Measurements from ENCODE around the gene HOXC6.

HOXC6 gene

DNA sequence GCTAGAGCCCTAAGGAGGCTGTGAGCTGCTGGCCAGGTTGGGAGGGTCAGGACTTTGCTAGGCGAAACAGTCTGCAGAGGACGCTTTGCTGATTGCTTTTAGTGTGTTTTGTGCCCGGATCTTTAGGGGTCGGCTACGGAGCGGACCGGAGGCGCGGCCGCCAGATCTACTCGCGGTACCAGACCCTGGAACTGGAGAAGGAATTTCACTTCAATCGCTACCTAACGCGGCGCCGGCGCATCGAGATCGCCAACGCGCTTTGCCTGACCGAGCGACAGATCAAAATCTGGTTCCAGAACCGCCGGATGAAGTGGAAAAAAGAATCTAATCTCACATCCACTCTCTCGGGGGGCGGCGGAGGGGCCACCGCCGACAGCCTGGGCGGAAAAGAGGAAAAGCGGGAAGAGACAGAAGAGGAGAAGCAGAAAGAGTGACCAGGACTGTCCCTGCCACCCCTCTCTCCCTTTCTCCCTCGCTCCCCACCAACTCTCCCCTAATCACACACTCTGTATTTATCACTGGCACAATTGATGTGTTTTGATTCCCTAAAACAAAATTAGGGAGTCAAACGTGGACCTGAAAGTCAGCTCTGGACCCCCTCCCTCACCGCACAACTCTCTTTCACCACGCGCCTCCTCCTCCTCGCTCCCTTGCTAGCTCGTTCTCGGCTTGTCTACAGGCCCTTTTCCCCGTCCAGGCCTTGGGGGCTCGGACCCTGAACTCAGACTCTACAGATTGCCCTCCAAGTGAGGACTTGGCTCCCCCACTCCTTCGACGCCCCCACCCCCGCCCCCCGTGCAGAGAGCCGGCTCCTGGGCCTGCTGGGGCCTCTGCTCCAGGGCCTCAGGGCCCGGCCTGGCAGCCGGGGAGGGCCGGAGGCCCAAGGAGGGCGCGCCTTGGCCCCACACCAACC lies 1.5 kb downstream of the HOXC6 start:
- DNase-seq (ENCODE audit: low spot score), result no peak

DNA sequence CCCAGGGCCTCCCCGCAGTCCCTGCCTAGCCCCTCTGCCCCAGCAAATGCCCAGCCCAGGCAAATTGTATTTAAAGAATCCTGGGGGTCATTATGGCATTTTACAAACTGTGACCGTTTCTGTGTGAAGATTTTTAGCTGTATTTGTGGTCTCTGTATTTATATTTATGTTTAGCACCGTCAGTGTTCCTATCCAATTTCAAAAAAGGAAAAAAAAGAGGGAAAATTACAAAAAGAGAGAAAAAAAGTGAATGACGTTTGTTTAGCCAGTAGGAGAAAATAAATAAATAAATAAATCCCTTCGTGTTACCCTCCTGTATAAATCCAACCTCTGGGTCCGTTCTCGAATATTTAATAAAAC lies 2.2 kb downstream of the HOXC6 start:
- DNase-seq (ENCODE audit: low spot score), result no peak

DNA sequence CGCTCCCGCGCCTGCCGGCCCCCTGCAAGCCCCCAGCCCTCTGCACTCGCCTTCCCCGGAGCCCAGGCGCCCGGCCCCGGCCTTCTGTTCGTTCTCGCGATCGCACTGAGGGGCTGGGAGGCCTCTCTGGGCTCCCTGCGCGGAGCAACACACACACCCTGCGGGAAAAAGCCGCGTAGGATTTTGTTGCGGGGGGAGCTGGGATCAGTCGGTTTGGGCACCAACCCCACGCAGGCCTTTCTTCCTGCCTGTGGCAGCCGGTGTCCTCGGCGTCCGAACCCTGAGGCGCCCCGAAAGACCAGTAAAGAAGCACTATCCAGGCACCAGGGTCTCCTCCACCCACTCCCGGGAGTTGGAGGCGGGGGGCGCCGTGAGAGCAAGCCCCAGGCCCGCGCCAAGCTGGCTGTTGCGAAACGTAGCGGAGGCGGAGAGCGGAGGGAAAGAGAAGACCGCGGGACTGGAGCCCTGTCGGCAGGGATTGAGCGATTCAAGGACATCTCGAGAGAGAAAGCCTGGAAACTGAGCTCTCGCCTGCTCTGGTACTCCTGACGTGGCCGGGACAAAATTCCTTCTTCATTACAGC lies 2.7 kb downstream of the HOXC6 start:
- no peak for DNase-seq (ENCODE audit: low spot score)

DNA sequence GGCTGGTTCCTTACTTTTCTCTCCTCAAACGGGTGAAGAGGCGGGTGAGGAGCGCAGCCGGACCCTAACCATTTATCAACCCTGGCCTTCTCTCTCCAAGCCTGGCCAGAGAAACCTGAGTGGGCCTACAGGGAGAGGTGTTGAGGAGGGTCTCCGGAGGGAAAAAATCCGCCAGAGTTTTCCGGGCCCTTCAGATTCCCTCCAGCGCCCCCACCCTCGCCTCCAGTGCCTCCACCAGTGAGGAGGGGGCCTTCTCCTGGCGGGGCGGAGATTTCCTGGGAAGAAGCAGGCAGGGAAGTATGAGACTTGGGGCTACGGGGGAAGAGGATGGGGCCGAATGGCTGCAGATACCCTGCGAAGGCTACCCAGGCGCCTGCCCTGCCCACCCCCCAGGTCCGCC lies 3.2 kb downstream of the HOXC6 start:
- no peak for DNase-seq (ENCODE audit: low spot score)

DNA sequence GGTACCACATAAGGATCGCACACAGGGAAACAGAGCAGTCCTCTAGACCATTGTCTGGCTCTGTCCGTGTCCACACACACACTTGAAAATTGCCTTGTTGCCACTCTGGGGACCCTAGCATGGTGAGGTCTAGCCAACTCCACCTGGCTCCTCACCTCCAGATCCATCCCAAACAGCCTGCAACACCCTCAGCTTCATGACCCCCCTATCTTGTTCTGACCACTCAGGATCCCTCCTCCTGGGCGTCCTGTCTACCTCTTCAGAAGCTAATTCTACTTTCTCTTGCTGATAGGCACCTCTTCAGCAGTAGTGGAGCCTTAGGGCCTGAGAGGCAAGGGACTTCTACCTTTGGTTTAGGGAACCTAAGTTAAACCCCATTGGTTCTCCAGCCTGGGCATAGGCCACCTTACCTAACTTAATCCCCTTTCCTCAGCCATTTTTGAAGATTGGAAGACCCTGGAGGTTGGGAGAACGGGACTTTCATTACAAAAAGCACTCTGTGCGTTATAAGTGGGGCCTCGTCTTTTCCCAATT lies 3.9 kb downstream of the HOXC6 start:
- DNase-seq (ENCODE audit: low spot score), result no peak

DNA sequence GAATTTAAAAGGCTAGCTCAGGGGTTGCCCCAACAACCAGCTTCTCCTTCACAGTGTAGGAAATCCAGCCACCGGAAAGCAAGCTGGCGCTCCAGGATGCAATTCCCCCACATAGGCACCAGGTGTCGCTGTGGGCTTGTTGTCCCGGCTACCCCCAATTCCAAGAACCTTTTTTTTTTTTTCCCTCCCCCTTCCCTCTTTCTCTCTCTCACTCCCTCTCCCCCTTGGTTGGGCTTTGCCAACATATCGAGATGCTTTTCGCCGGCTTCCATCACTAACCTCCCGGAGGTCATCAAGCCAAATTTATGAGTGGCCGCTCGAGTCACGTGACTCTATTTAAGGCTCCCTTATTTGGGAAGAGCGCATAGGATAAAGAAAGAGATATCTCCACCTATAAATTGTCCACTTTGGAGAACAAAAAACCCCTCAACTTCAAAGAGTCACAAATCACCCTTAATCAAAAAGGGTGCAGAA lies 4.4 kb downstream of the HOXC6 start, which contains the start of gene HOXC5:
Gene HOXC5, plus strand, starts transcription at position 424 of the 474 bp plus-strand sequence. CDS start 73 bp downstream, outside the sequence.
- peak; percentile 85 for DNase-seq (ENCODE audit: low spot score)

DNA sequence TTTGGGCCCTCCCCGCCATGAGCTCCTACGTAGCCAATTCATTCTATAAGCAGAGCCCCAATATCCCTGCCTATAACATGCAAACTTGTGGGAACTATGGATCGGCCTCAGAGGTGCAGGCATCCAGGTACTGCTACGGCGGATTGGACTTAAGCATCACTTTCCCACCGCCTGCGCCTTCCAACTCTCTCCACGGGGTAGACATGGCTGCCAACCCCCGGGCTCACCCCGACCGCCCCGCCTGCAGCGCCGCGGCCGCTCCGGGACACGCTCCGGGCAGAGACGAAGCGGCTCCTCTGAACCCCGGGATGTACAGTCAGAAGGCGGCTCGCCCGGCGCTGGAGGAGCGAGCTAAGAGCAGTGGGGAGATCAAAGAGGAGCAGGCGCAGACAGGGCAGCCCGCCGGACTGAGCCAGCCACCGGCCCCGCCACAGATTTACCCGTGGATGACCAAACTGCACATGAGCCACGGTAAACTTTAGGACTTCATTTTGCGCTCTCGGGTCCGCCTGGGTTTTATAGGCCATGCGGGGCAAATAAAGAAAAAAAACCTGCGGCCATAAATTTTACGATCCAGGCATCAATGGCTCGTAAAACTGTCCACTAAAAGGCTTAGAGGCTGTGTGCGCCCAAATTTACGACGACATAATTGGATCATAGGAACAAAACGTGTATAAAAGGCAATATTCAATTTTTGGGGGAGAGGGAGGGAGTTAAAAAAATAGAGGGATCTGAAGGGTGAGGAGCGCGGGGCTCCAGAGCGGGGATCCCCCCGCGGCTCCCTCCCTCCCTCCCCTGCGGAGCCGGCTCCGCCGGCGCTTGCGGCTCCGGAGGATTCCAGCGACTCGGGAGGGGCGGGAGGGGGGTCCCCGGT lies 5.1 kb downstream of the HOXC6 start:
- DNase-seq (ENCODE audit: low spot score), result no peak

DNA sequence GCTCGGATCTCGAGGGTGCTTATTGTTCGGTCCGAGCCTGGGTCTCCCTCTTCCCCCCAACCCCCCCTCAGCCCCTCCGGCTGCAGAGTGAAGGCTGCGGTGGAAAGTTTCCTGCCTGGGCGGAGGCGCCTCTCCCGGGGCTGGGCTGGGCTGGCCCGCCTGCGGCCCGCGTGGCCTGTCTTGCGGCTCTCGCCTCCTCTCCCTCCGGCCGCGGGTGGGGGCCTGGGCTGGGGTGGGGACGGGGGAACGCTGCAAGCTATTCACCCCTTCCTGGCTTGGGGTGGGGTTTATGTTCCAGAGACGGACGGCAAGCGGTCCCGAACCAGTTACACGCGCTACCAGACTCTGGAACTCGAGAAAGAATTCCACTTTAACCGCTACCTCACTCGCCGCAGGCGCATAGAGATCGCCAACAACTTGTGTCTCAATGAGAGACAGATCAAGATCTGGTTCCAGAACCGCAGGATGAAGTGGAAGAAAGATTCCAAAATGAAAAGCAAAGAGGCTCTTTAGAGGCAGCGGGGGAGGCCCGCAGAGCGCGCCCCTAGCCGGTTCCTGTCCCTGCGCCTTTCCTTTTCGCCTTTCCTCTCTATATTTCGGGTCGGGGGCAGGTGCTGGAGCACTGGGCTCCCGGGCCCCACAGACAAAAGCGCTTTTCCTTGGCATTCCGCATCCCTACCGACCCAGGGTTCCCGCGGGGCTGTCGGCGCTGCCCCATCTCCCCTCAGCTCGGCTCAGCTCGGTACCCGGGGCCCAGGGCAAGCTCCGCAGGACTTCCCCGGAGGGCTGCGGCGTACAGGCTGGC lies 5.9 kb downstream of the HOXC6 start:
- no peak for DNase-seq (ENCODE audit: low spot score)

DNA sequence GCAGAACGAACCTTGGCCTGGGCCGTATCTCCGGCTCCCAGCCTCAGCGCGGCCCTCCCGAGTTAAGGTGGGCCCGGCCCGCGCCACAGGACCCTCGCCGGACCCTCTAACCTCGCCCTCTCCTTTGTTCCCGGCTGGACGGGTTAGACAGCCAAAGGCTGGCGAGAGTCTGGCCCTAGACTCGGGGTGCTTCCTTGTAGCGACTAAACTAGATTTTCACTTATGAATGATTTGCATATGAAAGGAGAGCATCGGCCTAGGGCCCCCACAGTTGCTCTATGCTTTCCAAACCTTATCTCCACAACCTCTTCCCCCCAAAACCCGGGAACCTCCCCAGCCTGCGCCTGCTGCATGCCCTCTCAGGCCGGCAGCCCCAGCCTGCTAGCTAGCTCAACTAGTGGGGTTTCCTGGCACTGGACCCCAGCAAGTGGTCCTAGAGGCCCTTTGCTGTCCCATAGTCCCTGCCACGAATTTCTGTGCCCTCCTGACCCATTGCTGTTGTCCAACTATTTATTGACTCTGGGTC lies 6.6 kb downstream of the HOXC6 start:
- no peak for DNase-seq (ENCODE audit: low spot score)

DNA sequence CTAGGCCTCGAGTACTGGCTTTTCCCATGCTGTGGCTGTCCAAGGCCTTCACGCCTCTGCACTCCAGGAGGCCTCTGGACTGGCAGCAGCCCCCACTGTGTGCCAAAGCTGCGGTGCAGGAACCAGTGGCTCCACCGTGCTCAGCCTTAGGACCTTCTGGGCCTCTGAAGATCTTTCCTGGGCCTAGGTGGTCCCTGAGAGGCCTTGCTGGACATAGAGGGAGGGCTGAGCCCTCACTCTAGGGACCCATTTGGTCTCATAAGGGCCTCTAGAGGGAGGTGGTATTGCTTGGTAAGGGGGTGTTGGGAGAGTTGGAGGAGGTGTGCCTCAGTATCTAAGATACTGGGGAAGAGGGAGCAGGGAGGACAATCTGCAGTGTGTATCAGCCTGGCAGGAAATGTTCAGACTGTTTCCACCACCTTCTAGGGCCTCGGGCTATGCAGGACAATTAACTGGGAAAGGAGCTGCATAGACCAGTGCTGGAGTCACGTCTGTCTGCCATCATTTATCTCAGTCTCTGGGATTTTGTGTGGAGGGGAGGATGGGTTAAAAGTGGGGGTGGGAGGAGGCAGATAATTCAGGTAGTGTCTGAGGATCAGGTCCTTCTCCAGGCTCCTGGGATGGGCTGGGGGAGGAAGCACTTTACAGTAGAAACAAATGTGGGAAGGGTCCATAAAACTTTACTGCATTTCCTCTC lies 7.5 kb downstream of the HOXC6 start:
- DNase-seq (ENCODE audit: low spot score), result no peak

DNA sequence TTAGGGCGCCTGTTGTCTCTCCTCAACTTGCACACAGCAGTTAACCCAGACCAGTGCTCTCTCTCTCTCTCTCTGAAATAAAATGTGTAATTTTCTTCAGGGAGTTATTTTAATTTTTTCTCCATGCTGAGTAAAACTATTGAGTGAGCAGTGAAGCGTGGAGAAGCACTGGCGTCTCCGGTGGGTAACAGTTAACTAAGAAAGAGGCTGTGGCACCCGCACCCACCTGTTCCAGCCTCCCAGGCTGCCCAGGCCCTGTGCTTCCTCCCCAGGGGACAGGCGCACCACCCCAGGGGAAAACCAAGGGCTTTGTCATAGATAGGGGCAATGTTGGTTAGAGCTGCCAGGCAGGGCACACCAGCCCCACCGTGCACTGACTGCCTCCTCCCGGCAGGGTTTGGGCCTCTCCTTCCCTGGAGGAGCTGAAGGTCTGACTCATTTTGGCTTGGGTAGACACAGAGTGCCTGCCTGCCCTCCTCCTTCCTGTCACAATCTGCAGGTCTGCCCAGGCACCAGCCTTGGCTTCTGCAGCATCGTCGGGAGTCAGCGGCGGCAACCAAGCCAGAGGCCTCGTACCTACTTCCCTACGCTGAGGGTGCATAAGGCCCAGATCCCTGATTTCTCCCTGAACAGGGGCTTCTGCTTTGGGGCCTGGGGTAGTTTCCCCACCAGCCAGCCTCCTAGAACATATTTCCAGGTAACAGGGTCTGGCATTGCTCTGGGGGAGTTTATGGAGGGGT lies 8.6 kb downstream of the HOXC6 start:
- DNase-seq (ENCODE audit: low spot score), result no peak

DNA sequence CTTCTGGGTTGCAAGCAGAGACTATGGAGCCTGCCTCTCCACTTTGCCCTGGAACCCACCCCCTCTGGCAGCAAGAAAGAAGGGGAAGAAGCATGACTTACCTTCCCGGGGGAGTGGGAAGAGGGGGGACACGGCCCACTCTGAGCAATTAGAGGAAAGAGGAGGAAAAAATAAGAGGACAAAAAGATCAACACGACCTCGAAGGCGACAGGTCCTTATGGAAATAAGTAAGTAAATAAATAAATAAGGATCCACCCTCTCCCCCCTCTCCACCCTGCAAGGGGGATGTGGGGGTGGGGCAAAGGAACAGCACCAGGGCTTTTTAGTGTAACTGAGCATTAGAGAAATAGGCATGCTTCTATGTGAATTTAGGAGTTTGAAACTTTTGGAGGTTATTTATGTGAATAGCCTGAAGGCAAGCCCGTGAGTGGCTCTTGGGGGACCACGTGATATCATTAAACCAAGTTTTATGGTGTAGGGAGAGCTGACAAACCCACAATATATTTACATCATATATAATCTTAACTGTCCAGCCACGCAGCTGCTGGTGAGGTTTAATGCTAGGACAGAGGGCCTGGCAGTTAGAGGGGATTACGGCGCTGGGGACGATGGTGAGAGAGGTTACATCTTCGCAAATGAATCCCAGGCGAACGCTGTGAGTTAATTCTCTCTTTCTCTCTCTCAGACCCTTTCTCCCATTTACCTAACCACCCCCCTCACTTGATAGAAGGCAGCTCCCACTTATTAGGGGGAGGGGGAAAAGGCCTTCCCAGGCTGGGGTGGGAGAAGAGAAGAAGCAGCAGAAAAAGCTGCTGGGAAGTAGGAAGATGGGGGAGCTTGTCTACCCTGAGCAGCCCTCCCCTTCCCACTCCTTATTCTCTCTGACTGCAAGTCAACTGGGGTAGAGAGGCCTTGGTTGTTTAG lies 9.4 kb downstream of the HOXC6 start:
- DNase-seq (ENCODE audit: low spot score), result no peak

DNA sequence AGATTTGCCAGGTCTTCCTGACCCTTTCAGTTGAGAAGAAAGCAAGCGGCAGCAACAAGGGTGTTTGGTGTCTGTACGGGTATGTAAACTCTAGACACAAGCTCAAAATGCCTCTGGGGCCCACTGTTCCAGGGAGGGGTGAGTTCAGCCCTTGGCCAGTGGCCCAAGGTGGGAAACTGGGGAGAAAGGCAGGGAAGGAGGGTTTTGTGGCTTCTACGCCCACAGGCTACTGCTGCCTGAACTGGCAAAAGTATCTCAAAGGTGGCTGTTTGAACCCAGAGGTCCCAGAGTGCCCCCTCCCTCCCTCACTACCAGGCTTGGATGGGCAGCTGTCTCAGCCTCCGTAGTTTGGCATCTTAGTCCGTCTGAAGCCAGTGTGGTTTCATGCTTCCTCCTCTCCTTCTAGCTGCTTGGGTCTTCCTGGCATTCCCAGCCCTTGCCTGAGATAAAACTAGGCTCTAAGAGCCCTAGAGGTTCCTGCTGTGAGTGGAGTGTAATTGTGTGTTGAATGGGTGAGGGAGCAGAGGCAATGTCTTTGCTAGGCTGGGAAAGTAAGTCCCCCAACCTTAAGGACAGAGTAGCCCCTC lies 10.1 kb downstream of the HOXC6 start:
- DNase-seq (ENCODE audit: low spot score), result no peak

DNA sequence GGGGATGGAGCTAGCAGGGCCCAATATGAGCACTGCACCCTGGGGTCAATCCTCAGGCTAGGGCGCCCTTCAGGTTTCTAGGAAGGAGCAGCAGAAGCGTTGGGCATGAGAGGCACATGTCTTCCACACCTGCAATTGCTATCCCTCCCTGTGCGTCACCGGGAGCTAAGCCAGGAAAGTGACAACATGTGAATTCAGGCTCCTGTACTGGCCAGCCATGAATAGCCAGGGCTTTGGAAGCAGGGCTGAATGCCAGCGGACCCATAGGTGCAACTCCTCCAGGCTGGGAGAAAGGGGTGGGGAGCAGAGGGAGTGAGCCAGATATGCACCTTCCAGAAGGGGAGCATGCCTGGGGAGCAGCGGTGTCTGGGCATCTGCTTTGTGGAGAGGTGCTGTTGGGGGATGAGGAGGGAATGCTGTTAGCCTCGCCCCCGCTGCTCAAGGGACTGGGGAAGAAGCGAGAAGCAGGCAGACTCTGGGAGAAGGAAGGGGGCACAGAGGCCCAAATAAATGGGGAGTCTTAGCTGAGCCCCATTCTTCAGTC lies 10.7 kb downstream of the HOXC6 start:
- DNase-seq (ENCODE audit: low spot score), result no peak

DNA sequence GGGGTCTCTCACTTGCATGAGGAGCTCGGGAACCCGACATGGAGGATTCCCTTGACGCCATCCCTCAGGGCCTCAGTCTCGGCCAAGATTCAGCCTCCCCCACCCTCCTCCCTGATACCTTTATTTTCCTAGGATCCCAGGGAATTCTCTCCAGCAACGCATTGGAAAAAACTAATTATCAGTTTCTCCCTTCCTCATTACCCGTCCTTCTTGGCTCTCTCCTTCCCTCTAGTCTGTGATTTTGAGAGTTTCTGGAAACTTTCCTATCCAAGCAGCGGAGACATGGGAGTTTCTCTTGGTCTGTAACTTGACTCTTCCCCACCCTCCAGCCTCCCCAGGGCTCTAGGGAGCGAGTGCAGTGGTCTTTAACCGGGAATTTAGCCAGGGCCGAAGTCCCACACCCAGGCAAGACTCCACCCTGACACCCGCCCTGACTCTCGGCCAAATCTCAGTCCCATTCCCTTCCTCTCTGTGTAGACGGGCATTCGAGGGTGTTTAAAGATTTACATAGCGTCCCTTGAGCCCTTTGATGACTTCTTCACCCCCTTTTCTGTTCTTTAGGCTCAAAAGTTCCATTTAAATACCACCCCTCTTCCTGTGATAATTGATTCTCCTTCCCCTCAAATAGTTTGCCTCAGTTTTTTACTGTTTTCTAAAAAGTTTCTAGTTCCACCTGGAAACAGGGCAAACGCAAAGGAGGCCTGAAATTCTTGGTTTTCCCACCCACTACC lies 11.3 kb downstream of the HOXC6 start:
- no peak for DNase-seq (ENCODE audit: low spot score)

DNA sequence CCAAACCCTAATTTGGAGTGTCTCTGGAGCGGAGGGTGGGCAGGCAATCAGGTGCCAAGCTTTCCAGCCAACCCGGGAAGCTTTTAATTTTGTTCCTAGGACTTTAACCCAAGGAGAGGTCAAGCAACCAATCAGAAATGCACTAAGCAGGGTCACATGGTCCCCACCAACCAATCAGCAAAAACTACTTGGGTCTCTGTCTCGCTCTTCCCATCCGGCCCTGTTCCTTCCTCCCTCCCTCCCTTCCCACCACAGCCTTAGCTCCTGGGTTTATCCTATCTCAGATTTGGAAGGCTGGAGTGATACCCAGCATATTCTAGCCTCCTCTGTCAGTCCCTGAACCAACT lies 11.9 kb downstream of the HOXC6 start:
- no peak for DNase-seq (ENCODE audit: low spot score)

DNA sequence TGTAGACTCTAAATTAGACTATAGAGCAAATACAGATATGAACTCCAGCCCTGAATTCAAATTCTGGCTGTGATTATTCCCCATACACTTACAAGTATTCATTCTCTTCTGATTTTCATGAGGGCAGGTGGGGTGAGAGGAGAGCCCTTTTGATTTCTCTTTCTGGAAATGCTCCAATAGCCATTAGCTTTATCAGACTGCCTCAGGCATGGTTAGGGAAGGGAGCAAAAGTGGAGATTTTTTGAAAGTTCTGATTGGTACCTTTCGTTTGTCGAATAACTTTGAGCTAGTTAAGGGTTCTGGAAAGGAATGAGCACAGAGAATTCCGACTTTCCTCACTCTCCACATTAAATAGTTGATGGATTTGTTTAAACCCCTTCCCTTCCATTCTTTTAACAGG lies 12.4 kb downstream of the HOXC6 start:
- no peak for DNase-seq (ENCODE audit: low spot score)

Data from iPS-NIHi11 (cell line).